OCI-LY7 (cell line): ENCODE measurements around the gene IL1RAPL2. TPM values are rescaled to one million over a fixed set of nuclear protein-coding genes. Genes with fewer than 3 reads are reported as not detected.

Experiments
- BruUV-seq: library from RNA; stranded (reverse); fragments of 400-500 nt; replicated peaks from 2 replicates; lab custom pipeline; 2021; lab: Mats Ljungman, UMichigan
- CTCF ChIA-PET: fragments of 300-600 bp; sonication (Branson Sonifier 250); formaldehyde crosslinking; loops from one replicate; lab custom pipeline; 2022; ENCODE audit warnings: antibody characterized with exemption; ENCODE audit not compliant: unreplicated experiment; lab: Charles Lee
- POLR2A ChIA-PET: fragments of 300-600 bp; sonication (Branson Sonifier 250); formaldehyde crosslinking; loops from one replicate; lab custom pipeline; 2022; ENCODE audit warnings: antibody characterized with exemption; lab: Charles Lee
- DNase-seq: peaks from one replicate; pipeline ENCODE4 v3.0.0-alpha.2; 2015; ENCODE audit warnings: low spot score
- H2AFZ ChIP-seq: fragments of 200-600 bp; sonication (generic), shearing (Covaris generic); 2 replicates; pipeline ENCODE4 v1.6.1; 2014; ENCODE audit warnings: mild to moderate bottlenecking, antibody characterized with exemption, low read length, moderate library complexity
- H3K27ac ChIP-seq: fragments of 200-600 bp; sonication (generic); 2 replicates; pipeline ENCODE4 v1.5.1; 2014; ENCODE audit warnings: mixed run types, low read depth, mild to moderate bottlenecking, moderate library complexity, low read length, inconsistent platforms; ENCODE audit not compliant: poor library complexity, severe bottlenecking
- H3K36me3 ChIP-seq: fragments of 200-600 bp; sonication (generic); 2 replicates; pipeline ENCODE4 v1.6.1; 2014; ENCODE audit warnings: mild to moderate bottlenecking, antibody characterized with exemption, low read length, moderate library complexity, mixed read lengths; ENCODE audit not compliant: insufficient read depth
- H3K4me1 ChIP-seq: fragments of 200-600 bp; sonication (generic); 2 replicates; pipeline ENCODE4 v1.5.1; 2014; ENCODE audit warnings: mild to moderate bottlenecking, low read length; ENCODE audit not compliant: insufficient read depth, poor library complexity, severe bottlenecking
- H3K4me2 ChIP-seq: fragments of 200-600 bp; sonication (generic); 2 replicates; pipeline ENCODE4 v1.6.1; 2014; ENCODE audit warnings: mild to moderate bottlenecking, low read length
- H3K4me3 ChIP-seq: fragments of 200-600 bp; sonication (generic); 2 replicates; pipeline ENCODE4 v1.5.1; 2014; ENCODE audit warnings: mild to moderate bottlenecking, low read depth, low read length; ENCODE audit not compliant: poor library complexity, severe bottlenecking
- H3K79me2 ChIP-seq: fragments of 200-600 bp; sonication (generic); 2 replicates; pipeline ENCODE4 v1.6.1; 2016; ENCODE audit warnings: low read depth, mild to moderate bottlenecking, low read length, moderate library complexity, mixed read lengths; ENCODE audit not compliant: insufficient read depth
- H3K9me2 ChIP-seq: fragments of 200-600 bp; sonication (generic); 2 replicates; pipeline ENCODE4 v1.6.1; 2016; ENCODE audit warnings: mild to moderate bottlenecking, low read length, mixed read lengths; ENCODE audit not compliant: insufficient read depth
- H3K9me3 ChIP-seq: fragments of 200-600 bp; sonication (generic); 2 replicates; pipeline ENCODE4 v1.6.1; 2014; ENCODE audit warnings: mild to moderate bottlenecking, mixed run types, low read length, mixed read lengths
- H4K20me1 ChIP-seq: fragments of 200-600 bp; sonication (generic); 2 replicates; pipeline ENCODE4 v1.6.1; 2014; ENCODE audit warnings: mild to moderate bottlenecking, antibody characterized with exemption, low read length, moderate library complexity, mixed read lengths; ENCODE audit not compliant: insufficient read depth
- CTCF ChIP-seq: fragments of 200-600 bp; sonication (generic); conservative IDR thresholded peaks from 2 replicates; pipeline ENCODE4 v1.5.1; 2014; ENCODE audit warnings: mild to moderate bottlenecking, antibody characterized with exemption, low read length, moderate library complexity, mixed read lengths
- EZH2phosphoT487 ChIP-seq: fragments of 200-600 bp; sonication (generic); IDR thresholded peaks from 2 replicates; pipeline ENCODE4 v1.6.1; 2018; ENCODE audit warnings: low read depth, borderline replicate concordance, mild to moderate bottlenecking, mixed run types, antibody characterized with exemption, low read length, moderate library complexity, mixed read lengths
- intact Hi-C: fragments of 100-400 bp; cut with micrococcal nuclease; formaldehyde crosslinking; loops from one replicate; pipeline ENCODE4 v1.10.0; 2022; ENCODE audit not compliant: unreplicated experiment
- total RNA-seq, 2 experiments: library from RNA; depleted of rRNA in 1 of 2; stranded (reverse); fragments of >200 nt in 1 of 2; shearing (Covaris generic) in 1 of 2; gene quantifications; 2 replicates each; pipeline ENCODE4 v1.2.3, GENCODE V29; 2014 to 2022

Gene IL1RAPL2
- total RNA-seq, 2 experiments from 2014 or later: not detected

GRCh38 chrX:104918122-104918521, 352.1 kb downstream of the IL1RAPL2 start:
- no peak for DNase-seq
- no peaks in the 10 kb centered on the region for H3K79me2 ChIP-seq
- no peak overlapping the region for H3K4me2 ChIP-seq
- H3K9me3 ChIP-seq: no peaks in the 10 kb centered on the region
- H2AFZ ChIP-seq: no peak overlapping the region
- no peak overlapping the region for H3K27ac ChIP-seq
- no peaks in the 10 kb centered on the region for H3K4me1 ChIP-seq
- TF ChIP-seq EZH2phosphoT487 (no peak), CTCF (no peak)
- no peaks in the 10 kb centered on the region for H4K20me1 ChIP-seq
- no peaks in the 10 kb centered on the region for H3K36me3 ChIP-seq
- BruUV-seq: no TSS peak
- intact Hi-C loops: no loop called here
- no peak overlapping the region for H3K4me3 ChIP-seq
- POLR2A ChIA-PET: no interaction called here
- CTCF ChIA-PET: no interaction called here
- no peaks in the 10 kb centered on the region for H3K9me2 ChIP-seq

- no peak overlapping the region for H3K27ac ChIP-seq
- no peaks in the 10 kb centered on the region for H3K36me3 ChIP-seq
- H3K9me3 ChIP-seq: no peaks in the 10 kb centered on the region
- H2AFZ ChIP-seq: no peak overlapping the region
- CTCF ChIA-PET: no interaction called here
- no peak for DNase-seq
- no peaks in the 10 kb centered on the region for H4K20me1 ChIP-seq
- POLR2A ChIA-PET: no interaction called here
- no peaks in the 10 kb centered on the region for H3K4me1 ChIP-seq
- intact Hi-C loops: loop anchor here (1.0 kb wide), 1 partner anchor 253 kb away; no protein-coding TSS in a partner anchor
- no peak overlapping the region for H3K4me2 ChIP-seq
- no TSS peak for BruUV-seq
- no peaks in the 10 kb centered on the region for H3K79me2 ChIP-seq
- TF ChIP-seq EZH2phosphoT487 (no peak), CTCF (no peak)
- H3K9me2 ChIP-seq: no peaks in the 10 kb centered on the region
- no peak overlapping the region for H3K4me3 ChIP-seq
These were observed 355.7 kb downstream of the IL1RAPL2 start for GRCh38 chrX:104921584-104922205.

GRCh38 chrX:104922206-104922621, 356.2 kb downstream of the IL1RAPL2 start:
- Histone ChIP-seq H3K27ac (no peak overlapping the region), H2AFZ (no peak overlapping the region), H3K9me2 (no peaks in the 10 kb centered on the region), H4K20me1 (no peaks in the 10 kb centered on the region), H3K36me3 (no peaks in the 10 kb centered on the region), H3K79me2 (no peaks in the 10 kb centered on the region), H3K4me1 (no peaks in the 10 kb centered on the region), H3K4me3 (no peak overlapping the region), H3K9me3 (no peaks in the 10 kb centered on the region), H3K4me2 (no peak overlapping the region)
- CTCF ChIA-PET: no interaction called here
- no TSS peak for BruUV-seq
- DNase-seq: peak; percentile 74
- intact Hi-C loops: loop anchor here (1.0 kb wide), 1 partner anchor 254 kb away; no protein-coding TSS in a partner anchor
- TF ChIP-seq CTCF (peak; percentile 90), EZH2phosphoT487 (no peak)
- POLR2A ChIA-PET: no interaction called here
